NCI-H510A (cell line): ENCODE results near the gene CMAS.
A peak's percentile ranks its signal among the peaks of the same experiment; 100 is the strongest.
"Not testable (repeated sequence)": the region's sequence is repeated elsewhere in the genome, so short reads cannot be mapped to it uniquely, and the experiment has no call there.

Experiments
- DNase-seq: peaks from one replicate; lab custom pipeline; 2025; lab: John Stamatoyannopoulos, UW

The CMAS gene

GRCh38 chr12:22046090-22046967, at the start of gene CMAS:
Gene CMAS, plus strand, starts transcription at chr12:22046218. Its CDS starts 86 bp downstream, at chr12:22046304.
- DNase-seq = peak; percentile 40

DNA sequence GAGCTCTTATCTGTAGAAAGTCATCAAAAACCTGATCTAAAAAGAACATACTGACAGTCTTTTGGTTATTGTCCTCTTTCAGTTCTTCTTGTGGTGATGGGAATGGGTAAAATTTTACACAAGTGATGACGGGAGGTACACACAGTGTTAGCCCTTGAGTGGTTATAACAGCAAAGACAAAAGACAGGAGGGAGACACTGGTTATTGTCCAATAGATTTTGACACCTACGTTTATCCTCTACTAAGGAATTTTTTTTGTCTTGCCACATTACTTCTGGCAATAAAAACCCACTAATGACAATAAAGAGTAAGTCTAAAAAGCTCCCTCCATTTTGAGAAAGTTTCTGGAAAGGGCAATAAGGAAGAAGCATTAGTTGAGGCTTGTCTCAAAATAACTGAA, 47.7 kb upstream of the CMAS start:
- no peak for DNase-seq

DNA sequence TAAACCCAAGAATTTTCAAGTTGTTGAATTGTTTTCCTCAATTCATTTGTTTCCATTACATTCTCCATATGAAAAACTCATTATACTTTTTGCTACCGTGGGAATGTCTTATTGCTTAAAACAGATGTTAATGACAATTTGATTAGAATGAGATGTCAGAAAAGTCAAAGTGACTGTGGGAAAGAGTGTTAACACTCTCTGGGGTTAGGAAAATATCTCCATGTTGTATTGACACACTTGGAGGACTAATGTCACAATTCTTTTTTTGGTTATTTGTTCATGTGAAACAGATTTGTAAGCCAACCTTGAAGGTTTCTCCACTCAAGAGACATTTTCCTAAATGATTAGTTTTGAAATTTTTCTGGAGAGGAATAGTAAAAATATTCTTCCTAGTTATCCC, 47.2 kb upstream of the CMAS start:
- no peak for DNase-seq

GRCh38 chr12:22002430-22002829, 43.6 kb upstream of the CMAS start:
- no peak for DNase-seq

DNA sequence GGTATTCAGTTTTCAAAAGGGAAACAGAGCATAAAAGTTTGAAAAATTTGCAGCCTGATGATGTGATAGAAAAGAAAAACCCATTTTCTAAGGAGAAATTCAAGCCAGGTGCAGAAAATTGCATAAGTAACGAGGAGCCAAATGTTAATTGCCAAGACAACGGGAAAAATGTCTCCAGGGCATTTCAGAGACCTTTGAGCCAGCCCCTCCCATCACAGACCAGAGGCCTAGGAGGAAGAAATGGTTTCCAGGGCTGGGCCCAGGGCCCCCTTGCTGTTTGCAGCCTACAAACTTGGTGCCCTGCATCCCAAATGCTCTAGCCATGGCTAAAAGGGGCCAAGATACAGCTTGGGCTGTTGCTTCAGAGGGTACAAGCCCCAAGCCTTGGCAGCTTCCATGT, 38.2 kb upstream of the CMAS start:
- not testable (repeated sequence) for DNase-seq

DNA sequence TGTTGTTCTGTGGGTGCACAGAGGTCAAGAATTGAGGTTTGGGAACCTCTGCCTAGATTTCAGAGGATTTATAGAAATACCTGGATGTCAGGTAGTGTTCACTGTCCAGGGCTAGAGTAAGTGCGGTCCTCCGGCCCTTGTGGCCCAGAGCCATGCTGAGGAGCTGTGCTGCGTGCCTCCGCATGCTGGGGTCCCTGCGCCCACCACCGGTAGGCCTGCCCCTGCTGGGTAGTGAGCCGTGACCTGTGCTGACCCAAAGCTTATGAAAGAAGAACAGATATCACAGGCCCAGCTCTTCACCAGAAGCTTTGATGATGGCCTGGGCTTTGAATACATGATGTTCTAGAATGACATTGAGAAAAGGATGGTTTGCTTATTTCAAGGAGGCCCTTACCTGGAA, 37.8 kb upstream of the CMAS start:
- DNase-seq = no peak

DNA sequence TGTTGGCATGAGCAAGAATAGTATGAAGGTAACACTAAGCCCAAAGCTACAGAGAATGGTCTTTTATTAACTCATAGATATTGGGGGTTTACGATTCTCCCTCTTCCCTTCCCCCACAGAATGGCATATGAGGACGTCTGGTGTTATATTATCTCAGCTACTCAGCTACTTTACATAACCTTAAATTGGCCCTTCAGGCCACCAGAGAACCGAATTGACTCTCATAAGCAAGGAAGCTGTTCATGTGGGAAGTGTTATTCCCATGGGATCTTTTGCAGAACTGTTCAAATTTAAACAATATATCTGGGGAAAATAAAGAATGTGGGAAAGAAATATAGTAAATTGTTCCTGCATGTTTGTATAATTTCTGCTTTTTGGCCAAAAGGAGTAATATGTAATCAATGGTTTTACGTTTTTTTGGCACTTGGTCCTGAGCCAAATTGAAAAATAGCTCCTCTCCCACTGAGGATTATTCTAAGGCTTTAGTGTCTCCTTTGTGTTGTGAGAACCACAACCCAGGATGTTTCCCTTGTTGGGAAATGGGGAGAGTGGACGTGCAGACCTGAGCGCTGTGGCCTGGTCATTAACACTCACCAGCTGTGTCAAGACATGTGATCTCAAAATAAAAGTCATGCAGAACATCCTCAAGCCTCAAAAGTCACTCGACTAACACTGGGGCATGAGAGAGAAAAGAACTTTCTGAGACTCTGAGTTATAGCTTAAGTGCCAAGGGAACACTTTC, 31.8 kb upstream of the CMAS start:
- DNase-seq = no peak

- DNase-seq = no peak
Measured at GRCh38 chr12:22014783-22015144, 31.3 kb upstream of the CMAS start.

DNA sequence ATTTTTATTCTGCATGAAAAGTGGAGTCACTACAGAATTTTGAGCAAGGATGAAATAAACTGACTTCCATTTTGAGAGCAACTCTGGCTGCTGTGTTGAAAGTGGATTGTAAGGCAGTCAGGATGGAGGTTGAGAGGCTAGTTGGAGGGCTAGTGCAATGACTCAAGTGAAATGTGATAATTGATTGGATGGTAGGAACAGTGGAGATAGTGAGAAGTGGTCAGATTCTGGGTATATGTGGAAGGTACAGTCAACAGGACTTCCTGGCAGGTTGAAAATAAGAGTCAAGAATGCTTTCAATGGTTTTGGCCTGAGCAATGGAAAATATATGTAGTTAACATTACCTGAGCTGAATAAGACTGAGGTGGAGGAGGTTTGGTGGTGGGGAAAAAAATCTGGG, 29.0 kb upstream of the CMAS start:
- DNase-seq = no peak

GRCh38 chr12:22018860-22019259, 27.2 kb upstream of the CMAS start:
- DNase-seq = no peak

DNA sequence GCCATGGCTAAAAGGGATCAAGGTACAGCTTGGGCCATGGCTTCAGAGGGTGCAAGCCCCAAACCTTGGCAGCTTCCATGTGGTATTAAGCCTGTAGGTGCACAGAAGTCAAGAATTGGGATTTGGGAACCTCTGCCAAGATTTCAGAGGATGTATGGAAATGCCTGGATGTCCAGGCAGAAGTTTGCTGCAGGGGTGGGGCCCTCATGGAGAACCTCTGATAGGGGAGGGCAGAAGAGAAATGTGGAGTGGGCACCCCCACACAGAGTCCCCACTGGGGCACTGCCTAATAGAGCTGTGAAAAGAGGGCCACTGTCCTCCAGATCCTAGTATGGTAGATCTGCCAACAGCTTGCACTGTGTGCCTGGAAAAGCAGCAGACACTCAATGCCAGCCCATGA, 22.5 kb upstream of the CMAS start:
- not testable (repeated sequence) for DNase-seq

- no peak for DNase-seq
Measured at GRCh38 chr12:22029491-22029890, 16.5 kb upstream of the CMAS start.

- no peak for DNase-seq
Measured at GRCh38 chr12:22029991-22030390, 16.0 kb upstream of the CMAS start.

GRCh38 chr12:22032732-22033131, 13.3 kb upstream of the CMAS start:
- no peak for DNase-seq

GRCh38 chr12:22034709-22035506, 11.1 kb upstream of the CMAS start:
- no peak for DNase-seq

GRCh38 chr12:22037947-22038346, 8.1 kb upstream of the CMAS start:
- DNase-seq = no peak

DNA sequence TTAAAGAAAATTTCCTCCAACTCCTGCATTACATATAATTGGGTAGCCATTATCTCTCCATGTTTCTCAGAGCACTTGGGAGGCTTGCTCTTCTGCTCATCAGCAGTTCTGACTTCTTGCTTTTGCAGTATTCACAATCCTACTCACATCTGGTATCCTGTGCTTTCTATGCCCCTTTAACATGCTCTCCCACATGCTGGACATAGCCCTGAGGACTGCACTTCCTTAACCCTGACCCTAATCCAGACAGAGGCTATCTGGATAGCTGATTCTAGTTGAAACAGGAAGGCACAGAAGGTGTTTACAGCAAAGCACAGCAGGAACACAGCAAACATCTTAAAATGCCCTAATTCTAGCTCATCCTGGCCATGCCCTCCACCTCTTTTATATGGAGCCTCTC, 7.3 kb upstream of the CMAS start:
- DNase-seq = no peak

GRCh38 chr12:22039361-22039760, 6.7 kb upstream of the CMAS start:
- no peak for DNase-seq

- no peak for DNase-seq
Measured at GRCh38 chr12:22042976-22043669, 2.9 kb upstream of the CMAS start.

DNA sequence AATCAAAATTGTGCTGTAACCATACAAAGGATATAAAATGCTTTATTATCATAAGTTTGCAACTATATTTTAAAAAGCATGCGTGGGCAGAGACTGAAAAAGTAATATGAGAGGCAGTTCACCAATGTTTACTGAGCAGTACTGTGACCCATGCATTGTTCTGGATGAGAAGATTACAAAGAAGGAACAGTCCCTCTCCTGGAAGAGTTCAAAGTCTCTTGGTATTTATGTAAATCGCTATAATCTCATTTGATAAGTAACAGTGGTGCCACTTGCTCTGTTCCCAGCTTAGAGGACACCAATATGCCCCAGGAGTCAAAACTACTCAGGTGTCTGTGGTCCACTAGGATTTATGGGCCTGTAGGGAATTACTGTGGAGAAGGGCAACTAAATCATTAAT, 2.1 kb upstream of the CMAS start:
- DNase-seq = no peak

DNA sequence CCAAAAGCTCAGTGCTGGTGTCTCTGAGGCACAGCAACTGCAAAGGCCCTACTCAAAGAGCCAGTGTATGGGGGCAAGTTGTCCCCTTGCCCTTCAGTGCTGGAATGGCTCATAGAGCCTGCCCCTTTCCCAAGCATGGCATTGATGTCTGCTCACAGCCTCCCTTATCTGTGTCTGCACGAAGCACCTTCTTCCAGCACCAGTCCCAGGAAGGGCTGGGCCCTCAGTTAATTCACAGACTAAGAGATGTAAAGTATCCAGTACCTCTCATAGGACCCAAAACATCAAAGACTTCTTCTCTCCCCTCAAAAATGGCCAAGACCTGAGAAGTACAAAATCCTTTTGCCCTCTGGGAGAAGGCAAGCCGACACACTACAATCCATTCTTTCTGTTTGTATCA, 1.6 kb upstream of the CMAS start:
- DNase-seq = no peak

GRCh38 chr12:22046968-22047390, 961 bp downstream of the CMAS start:
- DNase-seq = no peak
